Activated CD4-positive, alpha-beta T cell treated with anti-CD3 and anti-CD28 coated beads, Interleukin-2, Interleukin-4, amounts not matched to agents 100 ng/mL and 50 ng/mL, durations not matched to agents 16 hours and 8 hours (primary cell): ENCODE results near the gene PAM16.
A peak's percentile ranks its signal among the peaks of the same experiment; 100 is the strongest.

Source experiments
- DNase-seq: peaks from one replicate; pipeline ENCODE4 v3.0.0-alpha.2; 2020; ENCODE audit warnings: low spot score

The PAM16 gene

DNA sequence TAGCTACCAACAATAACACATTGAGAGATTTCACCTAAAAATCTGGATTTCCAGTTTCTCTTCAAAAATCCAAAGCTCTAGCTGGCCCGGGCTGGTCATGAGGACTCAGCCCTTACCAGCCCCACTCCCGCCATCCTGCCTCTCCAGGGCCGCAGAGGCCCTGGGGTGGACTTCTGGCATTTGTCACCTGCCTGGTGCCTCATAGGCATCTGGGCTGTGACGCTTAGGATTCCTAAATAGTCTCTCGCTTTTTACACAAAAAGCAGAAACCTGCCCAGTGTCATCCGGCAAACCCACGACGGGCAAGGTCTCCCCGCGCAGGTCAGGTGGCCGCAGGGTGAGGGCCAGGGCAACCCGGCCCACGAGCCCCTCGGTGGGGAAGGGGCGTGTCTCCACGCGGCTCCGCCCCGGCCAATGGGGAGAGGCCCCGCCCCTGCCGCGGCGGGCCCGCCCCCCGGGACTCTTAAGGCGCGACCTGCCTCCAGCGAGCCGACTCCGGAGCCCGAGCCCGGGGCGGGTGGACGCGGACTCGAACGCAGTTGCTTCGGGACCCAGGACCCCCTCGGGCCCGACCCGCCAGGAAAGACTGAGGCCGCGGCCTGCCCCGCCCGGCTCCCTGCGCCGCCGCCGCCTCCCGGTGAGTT, 20.4 kb upstream of the PAM16 start, which contains the start of gene VASN:
TSS of gene VASN (plus strand) at position 492 of the 644 bp plus-strand sequence. CDS start 9,030 bp downstream, outside the sequence.
- peak; percentile 53 for DNase-seq

DNA sequence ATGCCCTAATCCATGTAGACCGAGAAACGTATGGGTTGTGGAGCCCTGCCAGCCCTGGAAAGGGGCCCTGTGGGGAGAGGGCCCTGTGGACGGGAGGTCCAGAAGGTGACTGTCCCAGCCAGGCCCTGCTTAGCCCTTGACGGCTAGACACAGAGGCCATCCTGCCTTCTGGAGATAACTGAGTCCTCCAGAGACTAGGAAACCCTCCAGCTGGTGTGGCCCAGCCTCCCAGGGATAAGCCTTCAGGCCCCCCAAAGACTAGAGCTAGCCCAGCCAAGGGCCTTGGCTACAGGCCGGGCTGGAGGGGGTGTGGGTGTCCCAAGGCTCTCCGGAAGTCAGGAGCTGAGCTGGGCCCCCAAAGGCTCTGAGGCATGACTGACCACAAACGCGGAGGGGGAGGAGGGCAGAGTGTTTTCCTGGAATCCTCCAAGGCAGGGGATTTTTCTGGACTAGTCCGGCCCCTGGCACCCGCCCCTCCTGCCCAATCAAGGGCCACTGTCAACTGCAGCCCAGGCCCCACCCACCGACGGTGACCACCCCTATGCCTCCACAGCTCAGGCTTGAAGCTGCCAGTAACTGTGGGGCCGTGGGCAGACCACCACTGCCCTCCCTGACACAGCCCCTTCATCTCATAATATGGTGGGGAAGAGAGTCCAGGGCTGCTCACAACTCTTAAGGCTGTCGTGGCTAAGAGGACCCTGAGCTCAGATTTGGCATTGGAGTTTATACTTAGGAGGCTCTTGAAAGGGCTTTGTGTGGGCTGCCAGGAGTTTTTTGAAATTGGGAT, 19.6 kb upstream of the PAM16 start:
- DNase-seq: no peak

DNA sequence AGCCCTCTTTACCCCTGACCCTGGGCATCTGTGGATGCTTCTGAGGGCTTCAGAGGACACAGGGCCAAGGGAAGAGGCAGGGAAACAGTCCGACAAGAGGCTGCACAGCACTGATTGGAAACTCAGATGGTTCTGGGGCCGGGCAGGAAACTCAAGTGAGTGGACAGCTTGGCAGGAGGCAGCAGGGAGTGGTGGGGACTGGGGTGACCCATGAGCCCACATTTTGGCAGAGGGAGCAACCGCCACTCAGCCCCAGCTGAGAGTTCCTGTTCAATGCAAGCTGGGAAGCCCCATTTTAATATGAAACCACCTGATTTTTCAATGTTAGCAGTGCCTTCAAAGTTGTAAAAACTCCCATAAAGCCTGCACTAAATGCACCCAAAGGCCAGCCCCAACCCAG, 19.0 kb upstream of the PAM16 start:
- DNase-seq: no peak

DNA sequence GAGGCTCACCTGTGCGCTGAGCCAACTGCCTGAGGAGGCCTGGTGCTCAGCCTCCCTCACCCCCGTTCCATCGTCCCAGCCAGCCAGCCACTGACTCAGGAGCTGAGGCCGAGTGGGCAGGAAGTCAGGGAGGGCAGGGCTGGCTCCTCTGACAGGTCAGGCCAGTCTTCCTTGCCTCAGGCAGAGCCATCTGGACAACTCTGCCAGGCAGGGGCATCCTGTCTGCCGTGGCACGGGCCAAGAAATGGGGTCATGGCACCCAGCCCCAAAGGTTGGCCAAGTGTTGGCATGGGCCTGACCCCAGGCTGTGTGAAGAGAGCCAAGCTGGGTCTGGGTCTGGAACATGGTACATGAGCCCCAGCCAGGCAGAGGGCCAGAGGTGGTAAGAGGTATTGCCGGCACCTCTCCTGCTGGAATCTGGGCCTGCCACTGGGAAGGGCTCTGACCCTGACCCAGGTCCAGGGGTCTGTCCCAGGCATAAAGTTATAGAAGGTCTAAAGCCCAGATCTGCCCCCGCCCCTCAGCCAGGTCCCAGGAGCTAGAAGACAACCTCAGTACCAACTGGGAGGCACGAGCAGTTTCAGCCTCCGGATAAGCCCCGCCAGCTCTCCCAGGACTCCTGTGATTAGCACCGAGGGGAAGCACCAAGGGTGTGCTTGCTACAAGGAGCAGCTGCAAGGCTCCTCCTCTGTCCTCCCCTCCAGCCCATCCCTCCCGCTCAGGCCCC, 18.0 kb upstream of the PAM16 start:
- DNase-seq: no peak

DNA sequence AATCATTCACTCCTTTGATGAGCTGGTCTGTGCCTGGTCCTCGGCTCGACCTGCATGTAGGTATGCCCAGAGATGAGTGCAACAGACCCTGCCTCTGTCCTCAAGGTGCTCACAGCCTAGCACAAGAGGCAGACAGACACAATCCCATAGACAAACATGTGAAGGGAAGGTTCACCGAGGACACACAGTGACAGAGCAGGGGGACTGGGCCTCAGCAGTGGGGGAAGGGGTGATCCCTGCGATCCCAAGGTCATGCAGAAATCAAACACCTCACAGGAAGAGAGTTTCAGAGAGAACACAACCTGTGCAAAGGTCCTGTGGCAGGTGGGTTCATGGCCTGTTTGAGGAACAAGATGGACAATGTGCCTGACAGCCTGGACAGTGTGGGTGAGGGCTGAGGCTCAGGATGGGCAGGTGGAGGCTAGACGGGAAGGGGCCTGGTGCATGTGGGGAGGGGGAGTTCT, 16.3 kb upstream of the PAM16 start:
- no peak for DNase-seq

DNA sequence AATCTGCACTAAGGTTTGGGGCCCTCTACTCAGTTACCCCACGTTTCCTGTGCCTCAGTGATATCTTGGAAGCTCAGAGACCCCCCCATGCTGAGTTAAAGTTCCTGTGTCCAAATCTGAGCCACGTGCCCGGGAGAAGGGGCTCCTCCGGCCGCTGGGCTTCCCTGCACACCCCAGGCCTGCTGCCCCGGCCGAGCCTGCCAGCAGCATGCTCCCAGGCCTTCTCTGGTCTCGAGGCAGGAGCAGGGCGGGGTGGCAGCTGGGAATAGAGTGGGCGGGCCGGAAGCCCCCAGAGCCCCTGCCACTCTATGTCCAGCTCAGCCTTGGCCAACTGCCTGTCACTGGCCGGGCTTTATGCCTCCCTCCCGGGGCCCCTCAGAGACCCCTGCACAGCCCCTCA, 14.9 kb upstream of the PAM16 start:
- no peak for DNase-seq

DNA sequence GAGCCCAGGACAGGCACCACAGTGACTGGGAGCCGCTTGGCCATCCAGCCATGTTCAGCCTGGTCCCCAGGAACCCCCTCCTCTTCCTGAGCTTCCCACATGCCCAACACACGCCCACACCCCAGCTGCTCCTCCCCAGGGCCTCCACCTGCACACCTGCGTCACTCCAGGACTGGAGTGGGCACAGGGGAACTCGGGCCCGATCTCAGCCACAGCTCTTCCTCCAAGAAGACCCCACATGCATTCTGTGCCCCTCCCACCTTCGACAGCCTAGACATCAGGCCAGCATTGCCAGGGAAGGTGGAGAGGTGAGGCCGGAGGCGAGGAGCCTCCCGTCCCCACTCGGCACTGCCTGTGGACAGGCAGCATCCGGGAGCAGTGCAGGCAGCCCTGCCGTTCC, 14.5 kb upstream of the PAM16 start:
- DNase-seq: no peak

DNA sequence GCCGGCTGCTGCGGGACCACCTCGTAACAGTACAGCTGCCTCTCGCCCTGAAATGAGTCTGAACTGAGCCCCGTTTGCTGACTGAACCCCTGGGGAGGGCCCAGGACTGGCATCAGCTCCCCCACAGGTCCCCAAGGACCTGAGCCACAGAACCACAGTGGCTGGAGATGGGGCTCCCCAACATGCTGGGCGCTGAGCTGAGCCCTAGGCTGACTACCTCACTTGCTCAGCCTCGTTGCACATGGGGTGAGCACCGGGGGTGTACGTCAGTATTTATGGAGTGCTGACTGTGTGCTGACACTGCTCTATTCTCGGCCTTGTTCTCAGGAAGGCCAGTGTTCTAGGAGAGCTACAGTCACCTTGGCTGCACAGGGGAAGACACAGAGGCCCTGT, 13.9 kb upstream of the PAM16 start:
- DNase-seq: no peak

DNA sequence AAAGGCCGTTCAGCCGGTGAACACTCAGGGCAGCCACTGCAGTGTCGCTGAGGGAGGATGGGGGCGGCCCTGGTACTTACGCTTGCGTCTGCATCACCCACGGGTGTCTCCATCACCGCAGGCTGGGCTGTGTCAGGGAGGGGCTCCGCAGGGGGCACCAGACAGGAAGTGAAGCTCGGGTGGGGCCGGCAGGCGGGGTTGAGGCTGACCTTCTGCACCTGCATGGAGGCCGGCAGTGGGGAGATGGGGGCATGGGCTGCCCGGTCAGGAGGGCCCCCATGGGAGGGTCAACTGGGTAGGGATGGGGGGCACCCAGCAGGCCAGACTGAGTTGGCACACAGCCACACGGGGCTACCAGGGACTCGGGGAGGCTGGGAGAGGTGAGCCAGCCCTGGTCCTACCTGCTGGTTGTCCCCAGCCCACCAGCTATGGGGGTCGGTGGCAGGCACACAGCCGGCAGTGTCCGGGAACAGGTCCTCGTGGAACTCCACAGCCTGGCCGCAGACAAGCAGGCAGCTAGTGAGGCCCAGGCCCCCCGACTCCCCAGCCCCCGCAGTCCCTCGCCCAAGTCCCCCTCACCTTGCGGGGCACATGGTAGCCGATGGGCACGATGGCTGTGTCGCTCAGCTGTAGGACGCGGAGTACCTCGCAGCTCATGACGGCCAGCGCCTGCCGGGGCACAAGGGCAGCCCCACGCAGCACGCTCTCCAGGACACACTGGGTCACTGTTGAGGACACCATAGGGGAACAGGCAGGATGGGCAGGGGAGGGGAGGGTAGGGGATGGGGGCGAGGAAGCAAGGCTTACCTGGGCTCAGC, 13.3 kb upstream of the PAM16 start:
- no peak for DNase-seq

DNA sequence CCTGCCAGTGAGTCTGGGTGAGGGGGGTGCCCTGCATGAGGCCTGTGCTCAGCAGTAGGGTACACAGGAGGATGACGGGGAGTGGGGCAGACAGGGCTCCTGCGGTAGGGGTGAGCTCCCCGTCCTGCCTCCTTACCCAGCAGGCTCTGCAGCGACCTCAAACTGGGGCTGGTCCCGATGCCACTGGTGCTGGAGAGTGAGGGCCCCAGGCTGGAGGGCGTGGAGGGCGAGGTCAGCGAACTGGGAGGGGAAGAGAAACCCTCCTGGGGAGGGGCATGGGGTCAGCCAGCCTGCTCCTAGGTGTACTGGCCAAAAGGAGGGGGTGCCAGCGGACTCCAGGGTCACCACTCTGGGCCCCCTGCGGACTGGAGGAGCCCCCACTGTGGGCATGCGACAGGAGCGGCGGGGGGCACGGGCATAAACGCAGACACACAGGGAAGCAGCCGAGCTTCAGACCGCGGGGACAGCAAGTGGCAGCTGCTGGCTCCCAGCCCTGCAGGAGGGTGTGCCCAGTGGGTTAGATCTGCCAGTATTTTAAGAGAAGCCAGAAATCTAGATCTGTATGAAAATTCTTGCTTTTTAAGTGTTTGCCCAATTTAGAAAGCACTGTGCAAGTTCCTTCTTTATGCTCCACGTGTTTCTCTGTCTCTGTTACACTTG, 11.5 kb upstream of the PAM16 start:
- DNase-seq: no peak

DNA sequence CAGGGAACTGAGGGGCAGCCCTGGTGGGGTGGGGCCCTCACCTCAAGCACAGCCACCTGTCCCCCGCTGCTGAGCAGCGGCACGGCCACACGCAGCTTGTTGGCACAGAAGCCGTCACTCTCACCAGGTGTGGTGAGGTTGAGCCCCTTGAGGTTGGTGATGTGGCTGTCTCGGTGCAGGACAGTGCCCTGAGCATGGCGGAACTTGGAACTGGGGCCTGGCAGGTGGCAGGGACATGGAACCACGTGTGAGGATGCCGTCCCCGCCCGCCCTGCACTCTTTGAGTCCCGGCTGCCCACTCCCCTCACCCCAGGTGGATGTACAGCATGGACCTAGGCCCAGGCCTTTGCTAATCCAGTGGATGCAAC, 10.8 kb upstream of the PAM16 start:
- DNase-seq: no peak

DNA sequence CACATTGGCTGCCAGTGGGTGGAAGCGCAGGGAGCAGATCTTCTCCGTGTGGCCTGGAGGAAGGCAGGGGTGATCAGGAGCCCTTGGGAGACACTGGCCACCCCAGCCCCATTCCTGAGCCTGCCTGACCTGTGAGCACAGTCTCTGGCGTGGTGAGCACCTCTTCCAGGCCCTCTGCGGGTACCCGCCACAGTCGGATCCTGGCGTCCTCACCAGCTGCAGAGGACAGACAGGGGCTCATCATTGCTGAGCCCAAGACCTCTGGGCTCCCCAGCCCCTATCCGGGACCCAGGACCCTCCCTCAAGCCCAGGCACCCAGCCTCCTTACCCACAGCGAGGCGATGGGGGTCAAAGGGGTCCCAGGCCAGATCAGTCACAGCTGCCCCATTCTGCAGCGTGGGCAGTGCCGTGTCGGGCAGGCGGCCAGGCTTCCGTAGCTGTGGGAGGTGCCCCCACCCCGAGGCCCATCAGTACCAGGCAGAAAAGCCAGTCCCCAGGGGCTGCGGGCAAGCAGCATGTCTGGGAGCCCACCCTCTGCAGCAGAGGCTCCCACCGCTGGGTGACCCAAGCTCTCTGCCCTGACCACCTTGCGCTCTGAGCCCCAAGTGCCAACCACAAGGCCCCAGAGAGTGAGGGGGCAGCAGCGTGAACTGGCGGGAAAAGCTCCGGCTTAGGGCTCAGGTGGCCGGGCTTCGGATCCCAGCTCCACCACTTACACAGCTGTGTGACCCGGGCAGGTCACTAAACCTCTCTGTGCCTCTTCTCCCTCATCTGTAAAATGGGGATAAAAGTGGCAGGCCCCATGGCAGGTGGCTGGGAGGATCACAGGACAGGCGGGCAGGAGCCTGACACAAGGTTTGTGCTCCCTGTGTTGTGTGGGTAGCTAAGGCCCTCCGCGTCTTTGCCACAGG, 10.2 kb upstream of the PAM16 start:
- DNase-seq: no peak

DNA sequence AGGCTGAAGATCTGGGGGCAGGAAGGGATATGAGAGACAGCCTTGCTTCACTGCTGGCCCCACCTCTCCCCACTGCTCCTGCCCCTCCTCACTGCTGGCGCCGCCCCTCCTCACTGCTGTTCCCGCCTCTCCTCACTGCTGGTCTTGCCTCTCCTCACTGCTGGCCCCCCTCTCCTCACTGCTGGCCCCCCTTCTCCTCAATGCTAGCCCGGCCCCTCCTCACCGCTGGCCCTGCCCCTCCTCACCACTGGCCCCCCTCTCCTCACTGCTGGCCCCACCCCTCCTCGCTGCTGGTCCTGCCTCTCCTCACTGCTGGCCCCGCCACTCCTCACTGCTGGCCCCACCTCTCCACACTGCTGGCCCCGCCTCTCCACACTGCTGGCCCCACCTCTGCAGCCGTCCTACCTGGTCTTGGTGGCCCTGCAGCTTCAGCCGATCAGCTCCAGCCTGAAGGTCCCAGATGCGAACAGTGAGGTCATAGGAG, 9.5 kb upstream of the PAM16 start:
- no peak for DNase-seq

DNA sequence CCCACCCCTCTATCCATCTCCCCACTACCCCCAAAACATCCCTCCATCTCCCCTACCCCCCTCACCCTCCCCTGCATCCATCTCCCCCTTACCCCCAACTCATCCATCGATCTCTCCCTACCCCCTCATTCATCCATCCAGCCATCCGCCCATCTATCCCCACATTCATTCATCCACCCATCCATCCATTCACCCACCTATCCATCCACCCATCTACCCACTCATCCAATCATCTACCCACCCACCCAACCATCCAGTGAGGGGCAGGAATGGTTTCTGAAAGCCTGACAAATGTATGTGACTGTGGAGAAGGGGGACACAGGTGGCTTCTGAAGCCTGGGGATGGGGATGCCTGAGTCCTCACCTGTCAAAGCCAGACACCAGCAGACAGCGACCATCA, 8.8 kb upstream of the PAM16 start:
- no peak for DNase-seq

DNA sequence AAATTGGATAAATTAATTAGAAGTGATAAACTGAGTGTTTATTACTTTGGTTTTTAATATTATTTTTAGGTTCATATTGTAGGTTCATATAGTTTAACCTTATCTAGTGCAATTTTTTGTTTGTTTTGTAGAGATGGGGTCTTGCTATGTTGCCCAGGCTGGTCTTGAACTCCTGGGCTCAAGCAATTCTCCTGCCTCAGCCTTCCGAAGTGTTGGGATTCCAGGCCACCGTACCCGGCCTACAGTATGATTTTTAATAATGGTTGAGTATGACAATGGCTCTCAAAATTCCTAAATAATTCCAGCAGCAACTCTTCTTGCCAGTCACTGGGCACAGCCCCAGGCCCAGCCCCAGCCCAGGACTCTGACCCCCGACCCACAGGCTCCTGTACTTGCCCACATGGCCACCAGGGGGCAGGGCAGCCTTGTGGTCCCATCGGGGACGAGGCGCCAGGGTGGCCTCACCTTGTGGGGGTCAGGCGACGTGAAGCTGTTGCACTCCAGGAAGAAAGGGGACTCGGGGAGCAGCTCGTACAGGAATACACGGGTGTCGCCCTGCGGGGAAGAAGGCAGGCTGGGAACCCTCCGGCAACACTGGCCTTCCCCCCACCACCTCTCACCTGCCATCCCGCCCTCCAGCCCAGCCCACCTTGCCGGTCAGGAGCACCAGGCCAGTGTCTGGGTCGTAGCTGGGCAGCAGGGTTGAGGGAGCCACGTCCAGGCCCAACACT, 7.9 kb upstream of the PAM16 start:
- peak; percentile 54 for DNase-seq

DNA sequence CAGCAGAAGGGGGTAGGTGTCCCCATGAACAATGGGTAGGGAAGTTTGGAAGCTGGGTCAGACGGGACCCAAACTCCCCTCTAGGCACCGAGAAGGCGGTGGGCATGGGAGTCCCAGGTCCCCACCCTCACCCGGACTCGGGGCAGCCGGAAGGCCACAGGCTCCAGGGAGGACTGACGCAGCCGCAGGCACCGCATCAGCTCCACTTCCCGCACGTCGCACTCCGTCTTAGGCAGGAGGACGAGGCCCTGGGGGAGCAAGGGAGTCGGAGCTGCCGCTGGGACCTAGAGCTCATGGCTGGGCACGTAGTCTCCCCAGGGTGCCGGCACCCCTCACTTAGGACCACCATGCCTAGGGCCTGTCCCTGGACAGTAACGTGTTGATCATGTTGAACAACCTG, 7.1 kb upstream of the PAM16 start:
- no peak for DNase-seq

DNA sequence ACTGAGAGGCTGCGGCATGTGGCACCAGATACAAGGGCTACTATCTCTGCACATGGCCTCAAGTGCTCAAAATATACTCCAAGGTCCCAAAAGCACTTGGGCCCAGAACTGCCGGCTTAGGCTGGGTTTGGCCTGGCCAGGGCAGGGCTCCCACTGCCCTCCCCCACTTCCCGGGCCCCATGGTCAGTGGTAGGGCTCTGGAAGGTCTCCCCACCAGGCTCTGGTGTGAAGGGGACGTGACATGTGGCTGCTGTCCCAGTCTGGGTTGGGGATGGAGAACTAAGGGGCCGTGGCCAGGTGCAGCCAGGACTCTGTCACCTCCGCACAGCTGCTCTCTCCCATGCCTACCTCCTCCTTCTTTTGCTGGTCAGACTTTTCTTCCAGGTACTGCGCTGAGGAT, 5.7 kb upstream of the PAM16 start:
- no peak for DNase-seq

DNA sequence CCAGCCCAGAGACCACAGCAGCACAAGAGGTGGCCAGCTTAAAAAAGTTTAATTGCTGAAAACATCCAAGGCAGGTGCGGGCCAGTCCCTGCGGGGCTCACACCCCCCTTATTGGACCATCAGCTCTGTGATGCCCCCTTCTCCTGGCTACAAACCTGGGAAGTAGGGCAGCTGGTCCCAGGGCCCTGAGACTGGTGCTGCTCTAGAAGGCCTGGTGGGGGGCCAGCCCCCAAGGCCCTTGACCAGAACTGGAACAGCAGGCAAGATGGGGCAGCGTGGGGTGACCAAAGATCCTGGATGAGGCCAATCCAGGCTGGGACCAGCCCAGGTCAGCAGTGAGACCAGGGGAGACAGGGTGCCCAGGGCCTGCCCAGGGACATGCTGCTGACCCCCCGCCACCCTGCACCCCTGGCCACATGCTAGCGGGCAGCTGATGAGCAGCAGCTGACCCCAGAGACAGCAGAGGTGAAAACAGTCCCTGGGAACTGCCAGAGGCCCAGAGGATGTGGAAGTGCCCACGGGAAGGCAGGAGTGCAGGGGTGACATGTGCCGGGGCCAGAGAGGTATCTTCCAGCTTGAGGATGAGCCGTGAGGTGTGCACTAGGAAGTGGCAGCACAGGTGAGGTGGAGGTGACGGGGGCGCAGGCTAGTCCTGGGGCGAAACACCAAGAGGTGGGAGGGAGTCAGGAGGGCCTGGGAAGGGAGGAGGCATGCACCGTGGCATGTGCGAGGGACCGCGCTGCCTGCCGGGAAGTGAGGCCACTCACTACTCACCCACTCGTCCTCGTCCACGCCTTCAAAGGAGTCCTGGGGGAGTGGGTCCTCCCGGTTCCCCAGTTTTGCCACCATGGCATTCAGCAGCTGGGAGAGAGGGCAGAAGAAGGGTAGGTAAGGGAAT, 3.6 kb upstream of the PAM16 start:
- DNase-seq: no peak

DNA sequence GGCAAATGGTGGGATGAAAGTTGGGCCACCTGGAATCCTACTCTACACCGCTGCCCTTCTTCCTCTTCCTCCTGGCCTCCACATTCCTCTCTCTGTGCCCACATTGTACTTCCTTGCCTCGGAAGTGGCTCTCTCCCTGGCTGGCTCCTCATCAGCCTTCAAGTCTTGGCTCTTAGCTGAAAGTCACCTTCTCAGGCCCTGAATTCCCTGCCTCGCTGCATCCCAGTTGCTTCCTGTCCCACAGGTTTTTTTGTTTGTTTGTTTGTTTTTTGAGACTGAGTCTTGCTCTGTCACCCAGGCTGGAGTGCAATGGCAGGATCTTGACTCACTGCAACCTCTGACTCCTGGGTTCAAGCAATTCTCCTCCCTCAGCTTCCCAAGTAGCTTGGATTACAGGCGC, 2.6 kb upstream of the PAM16 start:
- no peak for DNase-seq
